UCSD-AML1 (cell line): ENCODE results near the gene CRYBG3.

Source experiments
- DNase-seq: peaks from one replicate; lab custom pipeline; 2025; ENCODE audit not compliant: unreplicated experiment; lab: John Stamatoyannopoulos, UW

Gene CRYBG3

GRCh38 chr3:97970956-97971620, 149.3 kb downstream of the CRYBG3 start:
- DNase-seq, result no peak

GRCh38 chr3:97971679-97972567, 150.1 kb downstream of the CRYBG3 start, which contains the start of gene RIOX2:
RIOX2 (minus strand) TSS chr3:97972431; CDS start chr3:97967593, 4,838 bp downstream.
- DNase-seq, result peak; percentile 87

- DNase-seq, result no peak
These were observed 151.2 kb downstream of the CRYBG3 start for GRCh38 chr3:97972976-97973375.

DNA sequence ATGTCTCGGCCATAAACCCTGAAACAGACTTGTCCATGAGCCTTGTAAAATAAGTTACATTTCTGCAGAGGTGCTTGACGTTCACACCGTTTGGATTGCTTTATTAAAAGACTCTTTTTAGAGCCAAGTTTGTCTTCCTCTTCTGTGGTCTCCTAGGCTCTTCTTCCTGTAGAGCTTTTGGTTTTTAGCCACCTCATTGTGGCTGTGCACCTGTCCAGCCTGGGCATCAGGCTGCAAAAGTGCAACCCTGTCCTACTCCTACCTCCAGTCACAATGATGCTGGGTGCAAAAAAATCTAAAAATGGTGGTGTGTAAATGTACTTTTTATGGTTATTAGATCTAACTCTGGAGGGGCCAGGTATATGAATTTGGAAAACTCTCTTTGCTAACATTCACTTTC, 153.2 kb downstream of the CRYBG3 start:
- DNase-seq, result no peak

- no peak for DNase-seq
These were observed 153.7 kb downstream of the CRYBG3 start for GRCh38 chr3:97975466-97975865.

DNA sequence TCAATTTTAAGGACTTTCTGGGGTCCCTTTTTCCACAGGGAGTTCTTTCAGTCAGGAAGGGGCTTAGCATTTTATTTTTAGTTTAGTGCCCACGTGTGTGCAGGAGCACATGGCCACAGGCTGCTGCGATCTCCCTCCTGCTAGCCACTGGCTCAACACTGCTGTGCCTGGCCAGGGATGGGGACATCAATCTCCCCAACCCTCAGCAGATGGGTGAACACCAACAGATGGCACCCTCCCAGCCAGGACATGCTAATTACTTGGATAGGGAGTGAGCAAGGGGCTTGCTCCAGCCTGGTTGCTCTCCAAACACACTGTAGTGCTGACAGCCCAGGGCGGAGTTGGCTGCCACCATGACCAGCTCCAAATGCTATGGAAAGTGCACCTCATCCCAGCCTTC, 157.8 kb downstream of the CRYBG3 start:
- DNase-seq, result peak; percentile 7

DNA sequence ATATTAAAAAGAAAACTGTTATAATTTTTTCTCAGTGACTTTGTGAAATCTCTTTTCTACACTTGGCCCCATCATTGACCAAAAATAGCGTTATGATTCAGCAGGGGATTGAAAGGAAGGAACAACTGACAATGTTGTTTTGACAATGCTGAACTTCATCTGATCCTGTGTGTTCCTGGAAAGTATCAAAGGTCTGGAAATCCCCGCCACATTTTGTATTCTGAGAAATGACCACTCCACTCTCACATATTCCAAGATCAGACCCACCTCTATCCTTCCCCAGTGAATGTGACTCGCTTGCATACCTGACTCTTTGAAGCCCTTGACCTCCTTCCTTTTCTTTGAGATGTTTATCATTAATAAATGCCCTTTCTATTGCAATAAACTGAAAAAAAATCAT, 160.1 kb downstream of the CRYBG3 start:
- DNase-seq, result no peak

DNA sequence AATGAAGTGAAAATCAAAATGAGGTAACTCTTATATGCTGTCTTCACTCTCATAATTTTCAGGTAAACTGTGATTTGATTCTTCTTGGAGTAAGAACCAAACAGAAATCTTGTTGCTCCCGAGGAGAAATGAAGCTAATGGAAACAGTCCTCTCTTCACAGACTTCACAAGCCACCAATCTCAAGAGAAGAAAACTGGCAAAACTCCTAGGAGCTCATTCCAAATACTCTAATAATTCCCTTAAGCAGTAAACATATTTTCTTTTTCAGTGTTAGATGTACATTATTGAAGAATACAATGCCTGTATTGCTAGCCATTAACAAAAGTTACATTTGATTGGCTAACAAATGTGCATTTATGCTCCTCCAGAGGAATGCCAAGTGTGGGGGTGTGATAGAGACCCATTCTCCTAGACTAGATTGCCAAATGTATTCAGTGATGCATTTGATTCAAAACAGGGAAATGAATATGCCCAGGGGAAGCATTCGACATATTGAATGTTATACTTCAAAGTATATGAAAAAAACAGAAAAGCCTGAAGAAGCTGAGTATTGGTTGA, 162.2 kb downstream of the CRYBG3 start:
- DNase-seq, result no peak

DNA sequence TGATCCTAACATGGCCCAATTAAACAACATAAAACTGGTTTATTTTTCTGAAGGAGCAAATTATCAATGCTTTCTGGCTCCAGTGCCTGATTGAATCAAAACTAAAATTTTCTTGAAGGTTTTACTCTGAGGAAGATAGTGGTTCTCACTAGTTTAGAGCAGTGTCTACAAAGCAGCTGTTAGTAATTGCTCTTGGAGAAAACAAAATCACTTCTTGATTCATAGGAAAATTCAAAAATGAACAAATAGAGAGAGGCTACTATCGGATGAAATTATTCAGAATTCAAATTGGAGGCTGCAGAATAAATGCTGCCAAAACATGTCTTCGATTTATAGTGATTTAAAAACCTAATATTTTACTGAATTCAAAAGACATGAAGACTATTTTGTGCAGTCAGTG, 165.5 kb downstream of the CRYBG3 start:
- DNase-seq, result no peak

GRCh38 chr3:97988784-97989568, 167.2 kb downstream of the CRYBG3 start:
- DNase-seq, result no peak

DNA sequence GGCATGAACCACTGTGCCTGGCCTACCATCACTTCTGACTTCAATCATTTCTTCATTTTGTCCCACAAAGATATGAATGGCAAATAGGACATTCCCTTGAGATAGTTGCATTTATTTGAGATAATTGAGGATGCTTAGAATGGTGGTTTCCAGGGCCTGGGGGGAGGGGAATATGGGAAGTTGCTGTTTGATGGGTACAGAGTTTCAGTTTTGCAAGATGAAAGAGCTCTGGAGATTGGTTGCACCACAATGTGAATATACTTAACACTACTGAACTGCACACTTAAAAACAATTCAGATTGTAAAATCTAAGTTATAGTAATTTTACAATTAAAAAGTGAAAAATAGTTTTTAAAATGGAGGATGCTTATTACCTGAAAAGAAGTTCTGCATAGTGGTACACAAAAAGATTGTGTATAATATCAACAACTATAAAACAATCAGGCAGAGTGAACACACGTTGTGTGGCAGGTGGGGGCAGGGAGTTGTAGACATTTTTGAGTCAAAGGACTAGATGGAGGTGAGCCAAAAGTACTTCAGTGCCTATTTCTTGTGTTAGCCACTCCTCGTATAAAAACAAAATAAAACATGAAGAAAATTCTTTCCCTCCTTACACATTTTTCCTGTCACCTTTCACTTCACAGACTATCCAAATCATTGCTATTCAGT, 168.9 kb downstream of the CRYBG3 start:
- no peak for DNase-seq

DNA sequence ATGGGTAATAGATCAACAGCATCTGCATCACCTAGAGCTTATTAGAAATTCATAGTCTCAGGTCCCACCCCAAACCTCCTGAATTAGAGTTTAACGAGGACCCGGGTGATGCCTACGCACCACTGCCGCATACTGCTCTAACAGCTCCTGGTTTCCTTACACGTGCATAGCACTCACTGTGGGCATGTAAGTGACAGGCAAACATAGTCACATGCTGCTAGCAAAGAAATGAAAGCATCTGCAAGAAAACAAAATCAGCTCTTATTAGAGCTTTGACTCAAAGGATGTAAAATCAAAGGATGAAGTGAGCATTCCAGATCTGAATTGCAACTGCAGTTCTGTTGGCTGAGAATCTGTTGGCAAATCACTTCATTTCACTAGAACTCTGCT, 169.5 kb downstream of the CRYBG3 start:
- DNase-seq, result no peak

- DNase-seq, result peak; percentile 7
These were observed 170.8 kb downstream of the CRYBG3 start for GRCh38 chr3:97992547-97993173.

GRCh38 chr3:97993526-97993925, 171.7 kb downstream of the CRYBG3 start:
- DNase-seq, result no peak

- no peak for DNase-seq
These were observed 172.6 kb downstream of the CRYBG3 start for GRCh38 chr3:97994328-97994945.
